AG09309 (cell line): Measurements from ENCODE around the gene PF4V1.

Source experiments
- DNase-seq: peaks from one replicate; pipeline ENCODE4 v3.0.0-alpha.2; 2010; ENCODE audit warnings: low read depth
- H3K4me3 ChIP-seq: 2 replicates; pipeline ENCODE4 v1.5.1; 2011; ENCODE audit warnings: mild to moderate bottlenecking, low read depth, low read length, moderate library complexity; ENCODE audit not compliant: control insufficient read depth
- TF ChIP-seq, protein P1 (sequence below): IDR thresholded peaks from 2 replicates; pipeline ENCODE4 v1.5.1; 2011; ENCODE audit warnings: mild to moderate bottlenecking, low read depth, low read length, inconsistent platforms; ENCODE audit not compliant: insufficient read depth, control insufficient read depth; ENCODE audit errors: missing control alignments

Gene PF4V1

DNA sequence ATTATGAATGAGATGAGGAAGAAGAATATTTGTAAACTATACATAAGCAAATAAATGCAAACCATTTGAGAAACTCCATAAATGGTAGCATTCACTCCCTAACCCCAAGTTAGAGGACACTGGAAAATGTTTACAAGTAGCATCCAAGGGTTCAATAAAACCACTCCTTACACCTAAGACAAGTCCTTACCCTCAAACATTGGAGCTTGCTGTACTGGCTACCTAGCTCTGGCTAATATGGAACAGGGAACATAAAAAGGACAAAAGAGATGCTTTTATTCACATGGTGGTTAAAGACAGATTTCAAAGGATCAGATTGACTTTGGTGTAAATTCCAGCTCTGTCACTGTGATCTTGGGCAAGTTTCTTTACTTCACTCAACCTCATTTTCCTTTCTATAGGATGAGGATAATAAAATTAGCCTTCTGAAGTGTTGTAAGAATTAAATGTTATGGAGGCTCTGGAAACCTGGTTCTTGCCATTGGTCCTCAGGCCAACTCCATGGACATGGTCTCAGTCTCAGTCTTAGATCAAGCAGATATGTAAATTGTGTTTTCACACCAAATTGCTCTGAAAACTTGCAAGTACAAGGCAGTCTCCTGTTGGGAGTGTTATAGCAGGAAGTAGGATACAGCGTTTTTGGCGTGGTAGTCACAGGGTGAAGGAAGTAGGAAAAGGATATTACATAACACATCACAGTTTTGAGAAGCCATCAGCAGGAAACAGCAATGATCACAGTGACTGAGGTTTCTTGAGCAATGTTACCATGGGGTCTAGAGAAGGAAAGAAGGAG lies 19.4 kb downstream of the PF4V1 start:
- H3K4me3 ChIP-seq = no peak overlapping the region
- TF ChIP-seq, protein P1, sequence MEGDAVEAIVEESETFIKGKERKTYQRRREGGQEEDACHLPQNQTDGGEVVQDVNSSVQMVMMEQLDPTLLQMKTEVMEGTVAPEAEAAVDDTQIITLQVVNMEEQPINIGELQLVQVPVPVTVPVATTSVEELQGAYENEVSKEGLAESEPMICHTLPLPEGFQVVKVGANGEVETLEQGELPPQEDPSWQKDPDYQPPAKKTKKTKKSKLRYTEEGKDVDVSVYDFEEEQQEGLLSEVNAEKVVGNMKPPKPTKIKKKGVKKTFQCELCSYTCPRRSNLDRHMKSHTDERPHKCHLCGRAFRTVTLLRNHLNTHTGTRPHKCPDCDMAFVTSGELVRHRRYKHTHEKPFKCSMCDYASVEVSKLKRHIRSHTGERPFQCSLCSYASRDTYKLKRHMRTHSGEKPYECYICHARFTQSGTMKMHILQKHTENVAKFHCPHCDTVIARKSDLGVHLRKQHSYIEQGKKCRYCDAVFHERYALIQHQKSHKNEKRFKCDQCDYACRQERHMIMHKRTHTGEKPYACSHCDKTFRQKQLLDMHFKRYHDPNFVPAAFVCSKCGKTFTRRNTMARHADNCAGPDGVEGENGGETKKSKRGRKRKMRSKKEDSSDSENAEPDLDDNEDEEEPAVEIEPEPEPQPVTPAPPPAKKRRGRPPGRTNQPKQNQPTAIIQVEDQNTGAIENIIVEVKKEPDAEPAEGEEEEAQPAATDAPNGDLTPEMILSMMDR = no peak
- DNase-seq = no peak

DNA sequence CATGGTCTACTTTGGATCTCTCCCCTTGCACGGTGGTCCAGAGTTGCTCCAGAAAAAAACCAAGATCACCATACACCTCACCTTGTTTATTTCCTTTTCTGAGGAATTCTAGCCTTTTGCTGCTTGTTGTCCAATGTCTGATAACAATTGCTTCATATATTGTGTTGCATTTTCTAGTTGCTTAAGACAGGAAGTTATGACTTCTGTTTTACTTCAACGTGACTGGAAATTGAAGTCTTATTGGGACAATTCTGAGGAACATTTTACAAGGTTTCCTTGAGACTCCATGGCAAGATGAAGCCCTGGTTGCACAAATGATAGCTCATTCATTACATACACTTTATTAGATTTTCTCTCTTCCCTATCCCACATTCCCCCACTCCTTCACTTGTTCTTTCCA lies 21.3 kb downstream of the PF4V1 start:
- no peak overlapping the region for H3K4me3 ChIP-seq
- TF ChIP-seq, protein P1 = no peak
- DNase-seq = no peak

- no peak overlapping the region for H3K4me3 ChIP-seq
- TF ChIP-seq, protein P1 = no peak
- DNase-seq = no peak
Measured at GRCh38 chr4:73875401-73875800, 22.3 kb downstream of the PF4V1 start.

DNA sequence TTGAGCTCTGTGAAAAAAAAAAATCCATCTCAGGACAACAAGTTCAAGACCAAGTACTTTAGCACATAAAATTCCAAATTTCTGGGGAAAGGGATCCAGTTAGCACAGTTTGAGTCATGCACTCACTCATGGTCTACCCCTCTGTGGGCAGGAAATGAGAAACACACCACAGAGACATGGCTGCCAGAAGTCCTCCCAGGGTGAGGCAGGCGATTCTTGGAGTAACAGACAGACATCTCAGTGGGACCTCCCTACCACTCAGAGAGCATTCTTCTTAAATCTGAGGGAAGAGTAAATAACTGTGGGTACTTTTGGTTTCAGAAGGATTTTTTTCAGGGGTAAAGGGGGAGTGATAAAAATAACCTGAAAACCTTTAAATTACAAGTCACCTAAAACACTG lies 30.2 kb downstream of the PF4V1 start:
- no peak overlapping the region for H3K4me3 ChIP-seq
- DNase-seq = no peak
- TF ChIP-seq, protein P1 = no peak

- H3K4me3 ChIP-seq = no peak overlapping the region
- TF ChIP-seq, protein P1 = no peak
- no peak for DNase-seq
Measured at GRCh38 chr4:73885574-73886267, 32.6 kb downstream of the PF4V1 start.

DNA sequence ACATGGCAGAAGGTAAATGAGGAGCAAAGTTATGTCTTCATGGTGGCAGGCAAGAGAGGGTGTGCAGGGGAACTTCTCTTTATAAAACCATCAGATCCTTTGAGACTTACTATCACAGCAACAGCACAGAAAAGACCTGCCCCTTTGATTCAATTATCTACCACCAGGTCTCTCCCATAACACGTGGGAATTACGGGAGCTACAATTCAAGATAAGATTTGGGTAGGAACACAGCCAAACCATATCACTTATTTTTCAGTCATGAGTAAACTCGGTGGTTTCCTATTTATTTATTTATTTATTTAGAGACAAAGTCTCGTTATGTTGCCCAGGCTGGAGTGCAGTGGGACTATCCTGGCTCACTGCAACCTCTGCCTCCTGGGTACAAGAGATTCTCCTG lies 38.2 kb downstream of the PF4V1 start:
- DNase-seq = no peak
- TF ChIP-seq, protein P1 = no peak
- H3K4me3 ChIP-seq = no peak overlapping the region
